ENCODE measurements around the gene ANAPC16. TPM values are rescaled to one million over a fixed set of nuclear protein-coding genes. Genes with fewer than 3 reads are reported as not detected.

The ANAPC16 gene
- total RNA-seq = 48.5 to 54.4 TPM (median 52.9 TPM) in 3 replicates
- long read RNA-seq, transcript ANAPC16-201 (4 exons, 3,195 nt) = major isoform, 40 of 109 reads
- long read RNA-seq, transcript ANAPC16-205 (5 exons, 3,567 nt) = minor isoform, 19 of 109 reads
- long read RNA-seq, partial matches to known transcripts = 12 of 109 reads
- long read RNA-seq, other reads (novel, unspliced or antisense) = 34 of 109 reads

GRCh38 chr10:72215611-72216549 lies at the start of gene ANAPC16, which contains the start of gene ASCC1:
Gene ANAPC16, plus strand, starts transcription at chr10:72216012. Its CDS starts 7,903 bp downstream, at chr10:72223915.
Gene ASCC1, minus strand, starts transcription at chr10:72216276. Its CDS starts 2,978 bp downstream, at chr10:72213298.
- TF ChIP-seq CTCF (IDR thresholded peaks at IDR 0.05) = peak; percentile 26
- peak; percentile 92 for DNase-seq (ENCODE audit: low spot score)
- H3K27ac Mint-ChIP-seq (ENCODE audit: unreplicated experiment) = peak within 1 kb of the TSS; percentile 99
- H3K9me3 Mint-ChIP-seq (ENCODE audit: low read depth) = no peaks in the 10 kb centered on the region
- H3K36me3 Mint-ChIP-seq (ENCODE audit: low read depth) = no peaks in the 10 kb centered on the region
- no peaks in the 10 kb centered on the region for H3K27me3 Mint-ChIP-seq (ENCODE audit: low read depth)
- peaks cover 36% of the 10 kb centered on the region for H3K4me1 Mint-ChIP-seq (ENCODE audit: low read depth)
- H3K4me3 Mint-ChIP-seq (ENCODE audit: unreplicated experiment) = peak within 1 kb of the TSS; percentile 95

GRCh38 chr10:72167118-72167517 lies 48.7 kb upstream of the ANAPC16 start:
- H3K4me1 Mint-ChIP-seq (ENCODE audit: low read depth) = peaks cover 24% of the 10 kb centered on the region
- peaks cover 5% of the 10 kb centered on the region for H3K36me3 Mint-ChIP-seq (ENCODE audit: low read depth)
- no peak overlapping the region for H3K4me3 Mint-ChIP-seq (ENCODE audit: unreplicated experiment)
- no peak for DNase-seq (ENCODE audit: low spot score)
- TF ChIP-seq CTCF (IDR thresholded peaks at IDR 0.05) = no peak
- no peaks in the 10 kb centered on the region for H3K9me3 Mint-ChIP-seq (ENCODE audit: low read depth)
- H3K27me3 Mint-ChIP-seq (ENCODE audit: low read depth) = no peaks in the 10 kb centered on the region
- no peak overlapping the region for H3K27ac Mint-ChIP-seq (ENCODE audit: unreplicated experiment)

GRCh38 chr10:72170263-72170662 lies 45.5 kb upstream of the ANAPC16 start:
- Mint-ChIP-seq H3K4me1 (ENCODE audit: low read depth) (peaks cover 21% of the 10 kb centered on the region), H3K27me3 (ENCODE audit: low read depth) (no peaks in the 10 kb centered on the region), H3K27ac (ENCODE audit: unreplicated experiment) (no peak overlapping the region), H3K9me3 (ENCODE audit: low read depth) (no peaks in the 10 kb centered on the region), H3K4me3 (ENCODE audit: unreplicated experiment) (no peak overlapping the region), H3K36me3 (ENCODE audit: low read depth) (peaks cover 2% of the 10 kb centered on the region)
- TF ChIP-seq CTCF (IDR thresholded peaks at IDR 0.05) = no peak
- no peak for DNase-seq (ENCODE audit: low spot score)

GRCh38 chr10:72170733-72171132 lies 45.1 kb upstream of the ANAPC16 start:
- no peaks in the 10 kb centered on the region for H3K9me3 Mint-ChIP-seq (ENCODE audit: low read depth)
- no peak for DNase-seq (ENCODE audit: low spot score)
- H3K27me3 Mint-ChIP-seq (ENCODE audit: low read depth) = no peaks in the 10 kb centered on the region
- H3K4me1 Mint-ChIP-seq (ENCODE audit: low read depth) = peaks cover 21% of the 10 kb centered on the region
- H3K36me3 Mint-ChIP-seq (ENCODE audit: low read depth) = peaks cover 2% of the 10 kb centered on the region
- no peak overlapping the region for H3K27ac Mint-ChIP-seq (ENCODE audit: unreplicated experiment)
- H3K4me3 Mint-ChIP-seq (ENCODE audit: unreplicated experiment) = no peak overlapping the region
- TF ChIP-seq CTCF (IDR thresholded peaks at IDR 0.05) = no peak

- no peak for TF ChIP-seq CTCF (IDR thresholded peaks at IDR 0.05)
- peaks cover 21% of the 10 kb centered on the region for H3K4me1 Mint-ChIP-seq (ENCODE audit: low read depth)
- H3K36me3 Mint-ChIP-seq (ENCODE audit: low read depth) = peaks cover 2% of the 10 kb centered on the region
- no peaks in the 10 kb centered on the region for H3K9me3 Mint-ChIP-seq (ENCODE audit: low read depth)
- peak overlapping the region; percentile 73 for H3K27ac Mint-ChIP-seq (ENCODE audit: unreplicated experiment)
- DNase-seq (ENCODE audit: low spot score) = no peak
- H3K27me3 Mint-ChIP-seq (ENCODE audit: low read depth) = no peaks in the 10 kb centered on the region
- H3K4me3 Mint-ChIP-seq (ENCODE audit: unreplicated experiment) = no peak overlapping the region
These were observed 44.6 kb upstream of the ANAPC16 start for GRCh38 chr10:72171175-72171630.
